Peyer's patch (tissue), 4 donors: ENCODE data around the gene MYO1B. TPM values are rescaled to one million over a fixed set of nuclear protein-coding genes. Genes with fewer than 3 reads are reported as not detected.

Source experiments
- DNase-seq, 3 donors: peaks; one replicate each; pipeline ENCODE4 v3.0.0-alpha.2; 2017 to 2019
- H3K27ac ChIP-seq, 4 donors: fragments of 200-600 bp; sonication (generic); one replicate each; pipeline ENCODE4 v1.5.1; 2016 to 2019
- H3K27me3 ChIP-seq, 2 donors: fragments of 200-600 bp; sonication (generic); one replicate each; pipeline ENCODE4 v1.5.1; 2019
- H3K36me3 ChIP-seq, 3 donors: fragments of 200-600 bp; sonication (generic); one replicate each; pipeline ENCODE4 v1.5.1; 2016 to 2019
- H3K4me1 ChIP-seq, 4 donors: fragments of 200-600 bp; sonication (generic); one replicate each; pipeline ENCODE4 v1.5.1; 2016 to 2019
- H3K4me3 ChIP-seq, 4 donors: fragments of 200-600 bp; sonication (generic); 1 replicate in 3 of 4; 2 replicates in 1 of 4; pipeline ENCODE4 v1.5.1; 2016 to 2019; ENCODE audit warnings: mild to moderate bottlenecking in 1 of 4
- H3K9me3 ChIP-seq, 4 donors: fragments of 200-600 bp; sonication (generic); one replicate each; pipeline ENCODE4 v1.5.1; 2016 to 2019; ENCODE audit warnings: mild to moderate bottlenecking in 1 of 4
- CTCF ChIP-seq, 6 experiments: fragments of 450-650 bp in 4 of 6; fragments of 200-600 bp in 2 of 6; sonication (generic) in 1 of 6; IDR thresholded peaks; one replicate each; pipeline ENCODE4 v1.5.1; 2017 to 2019; ENCODE audit warnings: antibody characterized with exemption in 6 of 6, mild to moderate bottlenecking in 3 of 6, moderate library complexity in 1 of 6
- POLR2A ChIP-seq, 2 donors: fragments of 450-650 bp; IDR thresholded peaks; one replicate each; pipeline ENCODE4 v1.5.1; 2017; ENCODE audit warnings: antibody characterized with exemption in 2 of 2, mild to moderate bottlenecking in 2 of 2, moderate library complexity in 2 of 2
- total RNA-seq, 4 donors: library from RNA; depleted of rRNA; stranded (reverse); fragments of >200 nt; gene quantifications; one replicate each; pipeline ENCODE4 v1.1.0, GENCODE V29; 2016

MYO1B gene
- total RNA-seq: 10 to 100 TPM; 13.1 to 25.5 (median 19.4) TPM

- Histone ChIP-seq H3K27ac (peak within 1 kb of the TSS; percentile 31 to 81 (median 53)), H3K27me3 (no peaks in the 10 kb centered on the region)
- DNase-seq: peak; percentile 34 to 87 (median 76)
Measured at GRCh38 chr2:191245046-191245868, at the start of gene MYO1B. Gene MYO1B, plus strand, starts transcription at chr2:191245404. Its CDS starts 31,492 bp downstream, at chr2:191276896.

GRCh38 chr2:191197096-191197495 lies 48.1 kb upstream of the MYO1B start:
- Histone ChIP-seq H3K9me3 (no peaks in the 10 kb centered on the region), H3K27ac (no peak overlapping the region), H3K36me3 (no peaks in the 10 kb centered on the region), H3K4me3 (no peak overlapping the region), H3K4me1 (no peaks in the 10 kb centered on the region), H3K27me3 (no peaks in the 10 kb centered on the region)
- no peak for DNase-seq
- no peak for TF ChIP-seq POLR2A (IDR thresholded peaks at IDR 0.05)
- TF ChIP-seq CTCF (IDR thresholded peaks at IDR 0.05): no peak

More at GRCh38 chr2:191245046-191245868, at the start of gene MYO1B:
- Histone ChIP-seq H3K36me3 (no peaks in the 10 kb centered on the region), H3K4me1 (peaks cover 0 to 11% (median 3%) of the 10 kb centered on the region in 4 donors), H3K9me3 (no peaks in the 10 kb centered on the region), H3K4me3 (peak within 1 kb of the TSS; percentile 47 to 90 (median 68))
- TF ChIP-seq CTCF (IDR thresholded peaks at IDR 0.05) (peak in 4 of 6 experiments; percentile 29 to 60 (median 52)), POLR2A (IDR thresholded peaks at IDR 0.05) (peak in 1 of 2 donors; percentile 32)

- H3K9me3 ChIP-seq: no peaks in the 10 kb centered on the region
- no peaks in the 10 kb centered on the region for H3K36me3 ChIP-seq
- H3K27me3 ChIP-seq: no peaks in the 10 kb centered on the region
- no peak for DNase-seq
- TF ChIP-seq POLR2A (IDR thresholded peaks at IDR 0.05) (no peak), CTCF (IDR thresholded peaks at IDR 0.05) (no peak)
- no peaks in the 10 kb centered on the region for H3K4me1 ChIP-seq
- no peak overlapping the region for H3K4me3 ChIP-seq
- no peak overlapping the region for H3K27ac ChIP-seq
Measured at GRCh38 chr2:191198271-191198670, 46.9 kb upstream of the MYO1B start.

- Histone ChIP-seq H3K4me3 (no peak overlapping the region), H3K4me1 (no peaks in the 10 kb centered on the region), H3K36me3 (no peaks in the 10 kb centered on the region), H3K9me3 (no peaks in the 10 kb centered on the region), H3K27me3 (no peaks in the 10 kb centered on the region), H3K27ac (no peak overlapping the region)
- DNase-seq: no peak
- TF ChIP-seq CTCF (IDR thresholded peaks at IDR 0.05) (no peak), POLR2A (IDR thresholded peaks at IDR 0.05) (no peak)
Measured at GRCh38 chr2:191199929-191200512, 45.2 kb upstream of the MYO1B start.

- H3K27me3 ChIP-seq: no peaks in the 10 kb centered on the region
- H3K4me3 ChIP-seq: no peak overlapping the region
- H3K36me3 ChIP-seq: no peaks in the 10 kb centered on the region
- no peaks in the 10 kb centered on the region for H3K4me1 ChIP-seq
- no peak for DNase-seq
- no peak overlapping the region for H3K27ac ChIP-seq
- TF ChIP-seq POLR2A (IDR thresholded peaks at IDR 0.05) (no peak), CTCF (IDR thresholded peaks at IDR 0.05) (no peak)
- H3K9me3 ChIP-seq: no peaks in the 10 kb centered on the region
Measured at GRCh38 chr2:191200910-191201309, 44.3 kb upstream of the MYO1B start.
